ENCODE measurements around the gene MAGI2. TPM values are rescaled to one million over a fixed set of nuclear protein-coding genes. Genes with fewer than 3 reads are reported as not detected.

MAGI2 gene
- total RNA-seq, 4 donors from 2014 or later, result 0.23 to 5.5 (median 0.45) TPM

DNA sequence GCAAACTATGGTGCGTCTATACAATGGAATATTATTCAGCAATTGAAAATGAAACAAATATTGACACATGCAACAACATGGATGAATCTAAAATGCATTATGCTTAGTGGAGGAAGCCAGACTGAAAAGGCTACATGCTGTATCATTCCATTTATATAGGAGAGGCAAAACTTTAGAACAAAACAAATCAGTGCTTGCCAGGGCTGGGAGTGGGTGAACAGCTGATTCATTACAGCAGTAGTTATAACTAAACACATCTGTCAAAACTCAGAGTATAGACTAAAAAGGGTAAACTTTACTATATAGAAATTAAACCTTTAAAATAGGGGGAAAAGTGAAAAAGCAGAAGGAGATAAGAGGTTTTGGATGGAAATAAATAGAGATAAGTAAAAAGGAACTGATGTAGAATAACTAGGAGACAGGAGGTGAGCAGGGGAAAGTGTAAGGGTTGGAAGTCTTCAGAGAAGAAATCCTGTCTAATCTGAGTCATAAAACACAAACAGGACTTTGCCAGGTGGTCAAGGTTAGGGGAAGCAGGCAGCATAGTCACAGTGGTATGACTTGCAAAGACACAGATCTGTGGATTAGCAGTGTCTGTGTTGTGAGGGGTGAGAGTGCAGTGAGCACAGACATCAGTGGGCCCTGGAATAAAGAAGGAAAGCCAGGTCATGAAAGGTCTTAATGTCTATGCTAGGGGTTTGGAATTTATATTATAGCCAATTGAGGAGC is 1305.1 kb downstream of the MAGI2 start:
- intact Hi-C loops (cut with DNase I), result no loop called here
- no peaks in the 10 kb centered on the region for H3K27me3 ChIP-seq
- H3K4me3 ChIP-seq, result no peak overlapping the region
- no peaks in the 10 kb centered on the region for H3K36me3 ChIP-seq
- H3K9me3 ChIP-seq, result no peaks in the 10 kb centered on the region
- H3K4me1 ChIP-seq, result peaks cover 0 to 15% (median 4%) of the 10 kb centered on the region in 3 donors
- TF ChIP-seq, protein P1, sequence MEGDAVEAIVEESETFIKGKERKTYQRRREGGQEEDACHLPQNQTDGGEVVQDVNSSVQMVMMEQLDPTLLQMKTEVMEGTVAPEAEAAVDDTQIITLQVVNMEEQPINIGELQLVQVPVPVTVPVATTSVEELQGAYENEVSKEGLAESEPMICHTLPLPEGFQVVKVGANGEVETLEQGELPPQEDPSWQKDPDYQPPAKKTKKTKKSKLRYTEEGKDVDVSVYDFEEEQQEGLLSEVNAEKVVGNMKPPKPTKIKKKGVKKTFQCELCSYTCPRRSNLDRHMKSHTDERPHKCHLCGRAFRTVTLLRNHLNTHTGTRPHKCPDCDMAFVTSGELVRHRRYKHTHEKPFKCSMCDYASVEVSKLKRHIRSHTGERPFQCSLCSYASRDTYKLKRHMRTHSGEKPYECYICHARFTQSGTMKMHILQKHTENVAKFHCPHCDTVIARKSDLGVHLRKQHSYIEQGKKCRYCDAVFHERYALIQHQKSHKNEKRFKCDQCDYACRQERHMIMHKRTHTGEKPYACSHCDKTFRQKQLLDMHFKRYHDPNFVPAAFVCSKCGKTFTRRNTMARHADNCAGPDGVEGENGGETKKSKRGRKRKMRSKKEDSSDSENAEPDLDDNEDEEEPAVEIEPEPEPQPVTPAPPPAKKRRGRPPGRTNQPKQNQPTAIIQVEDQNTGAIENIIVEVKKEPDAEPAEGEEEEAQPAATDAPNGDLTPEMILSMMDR (IDR thresholded peaks at IDR 0.05), result no peak
- no peak for TF ChIP-seq POLR2A (IDR thresholded peaks at IDR 0.05)
- WGBS, 2 donors, result 96 to 100% methylated on average over 1 of the region's 1 CpG
- no peak for DNase-seq
- H3K27ac ChIP-seq, result no peak overlapping the region

DNA sequence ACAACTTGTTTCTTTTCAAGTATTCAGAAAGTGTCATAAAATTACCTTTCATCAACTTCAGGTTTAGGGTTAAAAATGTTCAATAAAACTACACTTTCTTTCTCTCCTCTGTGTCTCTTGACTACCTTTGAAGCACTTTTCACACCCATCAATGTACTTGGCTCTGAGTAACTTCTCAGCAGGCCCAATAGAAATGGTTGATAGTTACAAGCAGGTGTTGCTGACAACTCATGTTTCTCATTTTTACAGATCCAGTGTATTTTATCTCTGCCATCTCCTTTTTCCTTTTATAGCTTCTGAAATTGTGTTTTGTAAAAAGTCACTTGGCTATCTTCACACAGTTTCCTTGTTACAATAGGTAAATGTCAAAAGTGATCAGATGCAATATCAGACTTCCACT is 1306.9 kb downstream of the MAGI2 start:
- intact Hi-C loops (cut with DNase I), result no loop called here
- no peak for DNase-seq
- TF ChIP-seq, protein P1 (IDR thresholded peaks at IDR 0.05), result no peak
- no peak for TF ChIP-seq POLR2A (IDR thresholded peaks at IDR 0.05)
- Histone ChIP-seq H3K27ac (no peak overlapping the region), H3K4me1 (peaks cover 0 to 15% (median 4%) of the 10 kb centered on the region in 3 donors), H3K36me3 (no peaks in the 10 kb centered on the region), H3K4me3 (no peak overlapping the region), H3K27me3 (no peaks in the 10 kb centered on the region), H3K9me3 (no peaks in the 10 kb centered on the region)

DNA sequence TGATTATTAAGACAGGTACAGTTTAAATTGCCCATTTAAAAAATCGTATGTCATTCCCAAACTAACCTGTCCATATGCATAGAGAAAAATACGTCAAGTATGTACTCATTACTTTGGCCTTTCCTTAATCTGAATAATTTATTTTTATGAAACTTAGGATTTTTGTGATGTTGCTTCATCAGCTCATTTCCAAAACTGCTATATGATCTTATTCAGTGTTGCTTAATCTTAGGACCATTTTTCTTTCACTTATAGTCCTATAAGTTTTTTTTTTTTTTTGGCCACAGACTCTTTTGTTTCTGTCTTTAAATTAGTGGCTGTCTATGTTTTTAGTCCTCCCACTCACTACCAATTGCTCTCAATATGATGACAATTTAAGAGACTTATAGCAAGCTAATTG is 1309.8 kb downstream of the MAGI2 start:
- intact Hi-C loops (cut with DNase I), result no loop called here
- H3K36me3 ChIP-seq, result no peaks in the 10 kb centered on the region
- 83 to 86% methylated on average over 2 of the region's 2 CpGs for WGBS, 2 donors
- no peak overlapping the region for H3K4me3 ChIP-seq
- no peak for DNase-seq
- H3K27me3 ChIP-seq, result no peaks in the 10 kb centered on the region
- H3K27ac ChIP-seq, result no peak overlapping the region
- H3K4me1 ChIP-seq, result no peaks in the 10 kb centered on the region
- TF ChIP-seq POLR2A (IDR thresholded peaks at IDR 0.05), result no peak
- TF ChIP-seq, protein P1 (IDR thresholded peaks at IDR 0.05), result no peak
- H3K9me3 ChIP-seq, result no peaks in the 10 kb centered on the region

DNA sequence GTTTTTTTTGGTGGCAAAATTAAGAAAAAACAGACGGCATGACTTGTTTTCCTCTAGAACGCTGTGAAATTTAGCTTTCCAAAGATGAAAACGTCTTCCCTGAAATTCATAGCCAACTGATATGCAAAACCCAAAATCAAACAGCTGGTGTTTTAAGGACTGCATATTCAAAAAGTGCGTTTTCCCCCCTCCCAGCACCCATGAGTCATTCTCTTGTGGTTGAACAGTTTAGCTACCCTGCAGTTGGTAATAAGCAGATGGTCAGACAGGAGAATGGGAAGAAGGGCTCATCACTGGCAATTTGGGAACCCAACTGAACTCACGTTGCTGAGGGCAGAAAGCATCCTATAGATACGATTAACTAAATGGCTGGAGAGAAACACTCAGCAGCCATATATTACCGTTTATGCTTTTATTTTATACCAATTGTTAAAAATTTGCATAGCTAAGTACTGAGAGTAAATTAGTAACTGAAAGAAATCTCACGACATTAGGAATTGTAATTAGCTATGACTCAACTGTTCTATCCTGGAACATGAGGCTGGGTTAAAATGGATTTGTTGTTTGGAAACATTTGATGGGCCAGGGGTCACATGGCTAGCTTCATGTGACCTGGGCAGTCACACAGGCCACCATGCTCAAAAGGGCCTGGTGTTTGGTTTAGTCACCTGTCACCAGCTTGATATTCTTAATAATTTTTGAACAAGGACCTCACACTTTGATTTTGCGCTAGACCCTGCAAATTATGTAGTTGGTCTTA is 1311.8 kb downstream of the MAGI2 start:
- intact Hi-C loops (cut with DNase I), result no loop called here
- 76 to 77% methylated on average over 9 of the region's 9 CpGs for WGBS, 2 donors
- TF ChIP-seq POLR2A (IDR thresholded peaks at IDR 0.05), result no peak
- TF ChIP-seq, protein P1 (IDR thresholded peaks at IDR 0.05), result no peak
- Histone ChIP-seq H3K36me3 (no peaks in the 10 kb centered on the region), H3K4me1 (no peaks in the 10 kb centered on the region), H3K9me3 (no peaks in the 10 kb centered on the region), H3K4me3 (no peak overlapping the region), H3K27ac (no peak overlapping the region), H3K27me3 (no peaks in the 10 kb centered on the region)
- no peak for DNase-seq

DNA sequence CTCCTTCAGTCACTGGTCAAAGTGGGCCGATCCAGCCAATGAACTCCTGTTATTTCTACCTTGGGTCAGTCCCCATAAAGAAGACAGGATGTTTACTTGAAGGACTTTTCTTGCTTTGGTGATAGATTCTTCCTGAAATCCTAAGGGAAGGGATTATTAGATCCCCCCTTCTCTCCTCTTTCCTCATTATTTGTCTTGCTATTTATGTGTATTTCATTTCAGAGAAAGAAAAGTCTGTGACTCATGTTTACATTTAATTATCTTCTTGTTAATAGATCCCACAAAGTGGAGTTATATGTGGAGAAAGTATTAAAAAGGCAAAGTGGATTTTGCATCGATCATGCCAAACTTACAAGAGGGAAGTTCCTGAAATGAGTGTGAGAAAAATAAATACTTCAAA is 1313.4 kb downstream of the MAGI2 start:
- DNase-seq, result no peak
- Histone ChIP-seq H3K27me3 (no peaks in the 10 kb centered on the region), H3K36me3 (no peaks in the 10 kb centered on the region), H3K4me3 (no peak overlapping the region), H3K4me1 (no peaks in the 10 kb centered on the region), H3K9me3 (no peaks in the 10 kb centered on the region), H3K27ac (no peak overlapping the region)
- WGBS, 2 donors, result 66 to 79% methylated on average over 2 of the region's 2 CpGs
- intact Hi-C loops (cut with DNase I), result no loop called here
- no peak for TF ChIP-seq POLR2A (IDR thresholded peaks at IDR 0.05)
- TF ChIP-seq, protein P1 (IDR thresholded peaks at IDR 0.05), result no peak

All from esophagus squamous epithelium (tissue), 5 donors.